HCT116 (cell line): ENCODE results near the gene COL19A1. TPM values are rescaled to one million over a fixed set of nuclear protein-coding genes. Genes with fewer than 3 reads are reported as not detected.

Experiments
- ATAC-seq: fragments of 200-7000 bp; cut with Tn5 transposase; 2 replicates; pipeline ENCODE4 v1.9.1; 2020; ENCODE audit warnings: mild to moderate bottlenecking, moderate library complexity
- BruUV-seq: library from RNA; stranded (reverse); fragments of 400-500 nt; replicated peaks from 2 replicates; lab custom pipeline; 2021; lab: Mats Ljungman, UMichigan
- CTCF ChIA-PET: fragments of 300-600 bp; sonication (Branson Sonifier 250); formaldehyde crosslinking; loops from one replicate; lab custom pipeline; 2021; ENCODE audit warnings: antibody characterized with exemption; lab: Charles Lee
- POLR2A ChIA-PET: fragments of 300-600, 350-600 bp; sonication (Branson Sonifier 250); formaldehyde crosslinking; loops from one replicate; lab custom pipeline; 2021; ENCODE audit warnings: antibody characterized with exemption; lab: Charles Lee
- RAD21 ChIA-PET, 2 experiments: fragments of 300-600 bp; sonication (Branson Sonifier 250); formaldehyde crosslinking; loops; one replicate each; lab custom pipeline; 2023; ENCODE audit warnings: low total read pairs in 2 of 2; ENCODE audit not compliant: uncharacterized antibody in 2 of 2, unreplicated experiment in 2 of 2, low non-redundant PET in 1 of 2; lab: Charles Lee
- DNase-seq: peaks from one replicate; pipeline ENCODE4 v3.0.0-alpha.2; 2010; ENCODE audit warnings: low read depth, low spot score
- H2AFZ ChIP-seq: fragments of 200-600 bp; shearing (Covaris generic), sonication (generic); 2 replicates; pipeline ENCODE4 v1.6.1; 2017; ENCODE audit warnings: low read depth, mixed run types, mixed read lengths, antibody characterized with exemption, low read length; ENCODE audit not compliant: poor library complexity, severe bottlenecking
- H3K27ac ChIP-seq: 2 replicates; pipeline ENCODE4 v1.5.1; 2012; ENCODE audit warnings: low read depth, low read length
- H3K27me3 ChIP-seq: fragments of 200-600 bp; sonication (generic); 2 replicates; pipeline ENCODE4 v1.6.1; 2016; ENCODE audit warnings: mixed run types, low read length, mixed read lengths; ENCODE audit not compliant: insufficient read depth
- H3K36me3 ChIP-seq, 2 experiments: fragments of 200-500 bp in 1 of 2; fragments of 200-600 bp in 1 of 2; sonication (Bioruptor generic) in 1 of 2; sonication (generic) in 1 of 2; 2 replicates each; pipeline versions ENCODE4 v1.5.1 to v1.6.1; 2014 to 2016; ENCODE audit warnings: low read length in 2 of 2, inconsistent platforms in 1 of 2, mixed read lengths in 1 of 2, mixed run types in 1 of 2; ENCODE audit not compliant: insufficient read depth in 2 of 2, control insufficient read depth in 1 of 2
- H3K4me1 ChIP-seq, 2 experiments: fragments of 200-600 bp in 1 of 2; sonication (generic) in 1 of 2; 2 replicates each; pipeline versions ENCODE4 v1.5.1 to v1.6.1; 2012 to 2017; ENCODE audit warnings: low read length in 2 of 2, inconsistent platforms in 1 of 2, mild to moderate bottlenecking in 1 of 2, mixed read lengths in 1 of 2, mixed run types in 1 of 2, moderate library complexity in 1 of 2; ENCODE audit not compliant: insufficient read depth in 2 of 2, control insufficient read depth in 1 of 2
- H3K4me2 ChIP-seq: fragments of 200-600 bp; sonication (generic); 2 replicates; pipeline ENCODE4 v1.6.1; 2017; ENCODE audit warnings: mixed run types, low read length, mixed read lengths
- H3K4me3 ChIP-seq, 2 experiments: fragments of 200-600 bp in 1 of 2; sonication (generic) in 1 of 2; replicated peaks in 1 of 2; 2 replicates each; pipeline ENCODE4 v1.5.1; 2011 to 2016; ENCODE audit warnings: low read length in 2 of 2, control low read depth in 1 of 2, low read depth in 1 of 2, mild to moderate bottlenecking in 1 of 2, mixed read lengths in 1 of 2, mixed run types in 1 of 2
- H3K79me2 ChIP-seq: fragments of 200-600 bp; sonication (generic); 2 replicates; pipeline ENCODE4 v1.6.1; 2017; ENCODE audit warnings: mild to moderate bottlenecking, mixed run types, low read length, moderate library complexity, mixed read lengths; ENCODE audit not compliant: insufficient read depth
- H3K9ac ChIP-seq: fragments of 200-600 bp; sonication (generic); 2 replicates; pipeline ENCODE4 v1.6.1; 2016; ENCODE audit warnings: low read length, mixed read lengths
- H3K9me2 ChIP-seq: fragments of 200-600 bp; sonication (generic), shearing (Covaris generic); 2 replicates; pipeline ENCODE4 v1.6.1; 2017; ENCODE audit warnings: mixed run types, mild to moderate bottlenecking, moderate library complexity; ENCODE audit not compliant: insufficient read depth
- H3K9me3 ChIP-seq, 2 experiments: fragments of 200-500 bp in 1 of 2; fragments of 200-600 bp in 1 of 2; sonication (Bioruptor generic) in 1 of 2; sonication (generic) in 1 of 2; 2 replicates each; pipeline ENCODE4 v1.6.1; 2014 to 2017; ENCODE audit warnings: low read length in 2 of 2, mixed read lengths in 2 of 2, inconsistent platforms in 1 of 2, low read depth in 1 of 2, mild to moderate bottlenecking in 1 of 2, mixed run types in 1 of 2, moderate library complexity in 1 of 2; ENCODE audit not compliant: control insufficient read depth in 1 of 2, insufficient read depth in 1 of 2
- H4K20me1 ChIP-seq: fragments of 200-600 bp; sonication (generic), shearing (Covaris generic); 2 replicates; pipeline ENCODE4 v1.6.1; 2017; ENCODE audit warnings: mixed run types, mild to moderate bottlenecking, moderate library complexity; ENCODE audit not compliant: insufficient read depth
- CEBPB ChIP-seq: IDR thresholded peaks from 2 replicates; pipeline ENCODE4 v1.6.1; 2012; ENCODE audit warnings: low read depth
- EZH2phosphoT487 ChIP-seq: fragments of 200-600 bp; IDR thresholded peaks from 2 replicates; pipeline ENCODE4 v1.6.1; 2018; ENCODE audit warnings: antibody characterized with exemption, borderline replicate concordance
- JUND ChIP-seq: IDR thresholded peaks from 2 replicates; pipeline ENCODE4 v1.6.1; 2012
- POLR2A ChIP-seq: IDR thresholded peaks from 2 replicates; pipeline ENCODE4 v1.7.0; 2011; ENCODE audit warnings: borderline replicate concordance; ENCODE audit not compliant: insufficient read depth, insufficient read length; ENCODE audit errors: extremely low read depth
- RAD21 ChIP-seq: IDR thresholded peaks from 2 replicates; pipeline ENCODE4 v1.6.1; 2012; ENCODE audit warnings: low read depth, mild to moderate bottlenecking
- SIN3A ChIP-seq: IDR thresholded peaks from 2 replicates; pipeline ENCODE4 v1.6.1; 2012; ENCODE audit warnings: low read depth
- SRF ChIP-seq: IDR thresholded peaks from 2 replicates; pipeline ENCODE4 v1.6.1; 2012; ENCODE audit warnings: low read depth
- TCF7L2 ChIP-seq: IDR thresholded peaks from 2 replicates; pipeline ENCODE4 v1.7.0; 2011; ENCODE audit warnings: borderline replicate concordance, inconsistent platforms; ENCODE audit not compliant: insufficient read depth, insufficient read length; ENCODE audit errors: extremely low read depth
- YY1 ChIP-seq: IDR thresholded peaks from 2 replicates; pipeline ENCODE4 v1.6.1; 2011; ENCODE audit warnings: low read length, low read depth, moderate library complexity, mild to moderate bottlenecking; ENCODE audit not compliant: insufficient replicate concordance; ENCODE audit errors: extremely low read depth
- intact Hi-C: fragments of 100-400 bp; cut with micrococcal nuclease; formaldehyde crosslinking; loops from 2 replicates; pipeline ENCODE4 v1.10.0; 2022
- total RNA-seq: library from RNA; stranded (reverse); gene quantifications from one replicate; pipeline ENCODE4 v1.2.1, GENCODE V29; 2021; ENCODE audit not compliant: unreplicated experiment
- TF ChIP-seq, protein P1 (sequence below), 3 experiments: fragments of 200-600 bp in 1 of 3; sonication (generic) in 1 of 3; IDR thresholded peaks in 2 of 3; conservative IDR thresholded peaks in 1 of 3; 2 replicates each; pipeline ENCODE4 v1.5.1; 2012 to 2017; ENCODE audit warnings: low read depth in 2 of 3, low read length in 2 of 3, antibody characterized with exemption in 1 of 3, borderline replicate concordance in 1 of 3, control low read depth in 1 of 3, mild to moderate bottlenecking in 1 of 3, mixed read lengths in 1 of 3, mixed run types in 1 of 3, moderate library complexity in 1 of 3; ENCODE audit not compliant: insufficient read depth in 1 of 3
- TF ChIP-seq, protein P2 (sequence below): IDR thresholded peaks from 2 replicates; pipeline ENCODE4 v1.6.1; 2012; ENCODE audit warnings: low read depth
- TF ChIP-seq, protein P3 (sequence below): IDR thresholded peaks from 2 replicates; pipeline ENCODE4 v1.6.1; 2012

COL19A1 gene
- total RNA-seq, 1 experiment from 2014 or later: not detected

DNA sequence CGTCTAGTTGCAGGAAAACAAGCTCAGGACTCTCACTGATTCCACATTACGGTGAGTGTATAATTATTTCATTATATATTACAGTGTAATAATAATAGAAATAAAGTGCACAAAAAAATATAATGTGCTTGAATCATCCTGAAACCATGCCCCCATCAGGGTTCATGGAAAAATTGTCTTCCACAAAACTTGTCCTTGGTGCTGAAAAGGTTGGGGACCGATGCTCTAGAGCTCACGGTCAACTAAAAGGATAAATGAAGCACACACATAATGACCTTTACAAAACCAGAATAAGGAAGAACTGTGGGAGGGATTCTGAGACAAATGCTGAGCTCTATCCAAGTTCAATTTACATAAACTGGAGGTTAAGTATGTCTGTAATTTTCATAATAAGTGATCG lies 194.3 kb downstream of the COL19A1 start:
- Histone ChIP-seq H3K27me3 (no peaks in the 10 kb centered on the region; the same call in 1 of the 2 replicates), H3K4me2 (no peak overlapping the region), H2AFZ (no peak overlapping the region), H3K9me3 (no peaks in the 10 kb centered on the region), H3K4me3 (no peak overlapping the region), H3K36me3 (no peaks in the 10 kb centered on the region), H3K4me1 (no peaks in the 10 kb centered on the region), H3K9me2 (no peaks in the 10 kb centered on the region), H3K27ac (no peak overlapping the region), H4K20me1 (no peaks in the 10 kb centered on the region; the same call in 1 of the 2 replicates), H3K9ac (no peak overlapping the region), H3K79me2 (no peaks in the 10 kb centered on the region)
- CTCF ChIA-PET: no interaction called here
- POLR2A ChIA-PET: no interaction called here
- ATAC-seq (no peak), DNase-seq (no peak)
- intact Hi-C loops: no loop called here
- RAD21 ChIA-PET: no interaction called here
- no TSS peak for BruUV-seq
- TF ChIP-seq SIN3A: no peak
- TF ChIP-seq EZH2phosphoT487: no peak
- no peak for TF ChIP-seq RAD21
- no peak for TF ChIP-seq POLR2A
- TF ChIP-seq CEBPB: no peak
- no peak for TF ChIP-seq JUND
- TF ChIP-seq, protein P1, sequence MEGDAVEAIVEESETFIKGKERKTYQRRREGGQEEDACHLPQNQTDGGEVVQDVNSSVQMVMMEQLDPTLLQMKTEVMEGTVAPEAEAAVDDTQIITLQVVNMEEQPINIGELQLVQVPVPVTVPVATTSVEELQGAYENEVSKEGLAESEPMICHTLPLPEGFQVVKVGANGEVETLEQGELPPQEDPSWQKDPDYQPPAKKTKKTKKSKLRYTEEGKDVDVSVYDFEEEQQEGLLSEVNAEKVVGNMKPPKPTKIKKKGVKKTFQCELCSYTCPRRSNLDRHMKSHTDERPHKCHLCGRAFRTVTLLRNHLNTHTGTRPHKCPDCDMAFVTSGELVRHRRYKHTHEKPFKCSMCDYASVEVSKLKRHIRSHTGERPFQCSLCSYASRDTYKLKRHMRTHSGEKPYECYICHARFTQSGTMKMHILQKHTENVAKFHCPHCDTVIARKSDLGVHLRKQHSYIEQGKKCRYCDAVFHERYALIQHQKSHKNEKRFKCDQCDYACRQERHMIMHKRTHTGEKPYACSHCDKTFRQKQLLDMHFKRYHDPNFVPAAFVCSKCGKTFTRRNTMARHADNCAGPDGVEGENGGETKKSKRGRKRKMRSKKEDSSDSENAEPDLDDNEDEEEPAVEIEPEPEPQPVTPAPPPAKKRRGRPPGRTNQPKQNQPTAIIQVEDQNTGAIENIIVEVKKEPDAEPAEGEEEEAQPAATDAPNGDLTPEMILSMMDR (IDR thresholded peaks at IDR 0.05 in 2 of 3, conservative IDR thresholded peaks at IDR 0.05 in 1 of 3; ENCODE audit: borderline replicate concordance in 1 of 3, insufficient read depth in 1 of 3, low read depth in 2 of 3, low read length in 2 of 3): no peak
- TF ChIP-seq YY1: no peak
- TF ChIP-seq TCF7L2: no peak
- TF ChIP-seq, protein P2, sequence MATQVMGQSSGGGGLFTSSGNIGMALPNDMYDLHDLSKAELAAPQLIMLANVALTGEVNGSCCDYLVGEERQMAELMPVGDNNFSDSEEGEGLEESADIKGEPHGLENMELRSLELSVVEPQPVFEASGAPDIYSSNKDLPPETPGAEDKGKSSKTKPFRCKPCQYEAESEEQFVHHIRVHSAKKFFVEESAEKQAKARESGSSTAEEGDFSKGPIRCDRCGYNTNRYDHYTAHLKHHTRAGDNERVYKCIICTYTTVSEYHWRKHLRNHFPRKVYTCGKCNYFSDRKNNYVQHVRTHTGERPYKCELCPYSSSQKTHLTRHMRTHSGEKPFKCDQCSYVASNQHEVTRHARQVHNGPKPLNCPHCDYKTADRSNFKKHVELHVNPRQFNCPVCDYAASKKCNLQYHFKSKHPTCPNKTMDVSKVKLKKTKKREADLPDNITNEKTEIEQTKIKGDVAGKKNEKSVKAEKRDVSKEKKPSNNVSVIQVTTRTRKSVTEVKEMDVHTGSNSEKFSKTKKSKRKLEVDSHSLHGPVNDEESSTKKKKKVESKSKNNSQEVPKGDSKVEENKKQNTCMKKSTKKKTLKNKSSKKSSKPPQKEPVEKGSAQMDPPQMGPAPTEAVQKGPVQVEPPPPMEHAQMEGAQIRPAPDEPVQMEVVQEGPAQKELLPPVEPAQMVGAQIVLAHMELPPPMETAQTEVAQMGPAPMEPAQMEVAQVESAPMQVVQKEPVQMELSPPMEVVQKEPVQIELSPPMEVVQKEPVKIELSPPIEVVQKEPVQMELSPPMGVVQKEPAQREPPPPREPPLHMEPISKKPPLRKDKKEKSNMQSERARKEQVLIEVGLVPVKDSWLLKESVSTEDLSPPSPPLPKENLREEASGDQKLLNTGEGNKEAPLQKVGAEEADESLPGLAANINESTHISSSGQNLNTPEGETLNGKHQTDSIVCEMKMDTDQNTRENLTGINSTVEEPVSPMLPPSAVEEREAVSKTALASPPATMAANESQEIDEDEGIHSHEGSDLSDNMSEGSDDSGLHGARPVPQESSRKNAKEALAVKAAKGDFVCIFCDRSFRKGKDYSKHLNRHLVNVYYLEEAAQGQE: no peak
- TF ChIP-seq, protein P3, sequence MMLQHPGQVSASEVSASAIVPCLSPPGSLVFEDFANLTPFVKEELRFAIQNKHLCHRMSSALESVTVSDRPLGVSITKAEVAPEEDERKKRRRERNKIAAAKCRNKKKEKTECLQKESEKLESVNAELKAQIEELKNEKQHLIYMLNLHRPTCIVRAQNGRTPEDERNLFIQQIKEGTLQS: no peak
- TF ChIP-seq SRF: no peak
